SU-DHL-6 (cell line): Measurements from ENCODE around the gene VWA2.

ENCODE experiments used
- H2AFZ ChIP-seq: fragments of 200-600 bp; sonication (generic); 2 replicates; pipeline ENCODE4 v1.6.1; 2014; ENCODE audit warnings: low read depth, mild to moderate bottlenecking, moderate library complexity, mixed read lengths, antibody characterized with exemption, low read length; ENCODE audit not compliant: severe bottlenecking
- H3F3A ChIP-seq: fragments of 200-600 bp; shearing (Covaris generic); 2 replicates; pipeline ENCODE4 v1.6.0; 2016; ENCODE audit warnings: antibody characterized with exemption, mild to moderate bottlenecking; ENCODE audit not compliant: insufficient read depth
- H3K27ac ChIP-seq: fragments of 200-600 bp; sonication (generic); 2 replicates; pipeline ENCODE4 v1.5.1; 2016; ENCODE audit warnings: low read depth, mild to moderate bottlenecking, low read length, moderate library complexity, mixed read lengths
- H3K27me3 ChIP-seq: fragments of 200-600 bp; sonication (generic), shearing (Covaris generic); 2 replicates; pipeline ENCODE4 v1.6.0; 2014; ENCODE audit warnings: mild to moderate bottlenecking, low read length
- H3K36me3 ChIP-seq: fragments of 200-600 bp; sonication (generic); 2 replicates; pipeline ENCODE4 v1.6.1; 2014; ENCODE audit warnings: mild to moderate bottlenecking, low read length, mixed read lengths
- H3K4me2 ChIP-seq: fragments of 300-600, 200-600 bp; shearing (Covaris generic), sonication (generic); 2 replicates; pipeline ENCODE4 v1.6.0; 2014; ENCODE audit warnings: low read length, low read depth, mild to moderate bottlenecking; ENCODE audit not compliant: poor library complexity, severe bottlenecking
- H3K4me3 ChIP-seq: fragments of 200-600 bp; sonication (generic); 2 replicates; pipeline ENCODE4 v1.5.1; 2014; ENCODE audit warnings: antibody characterized with exemption, low read length, mild to moderate bottlenecking, mixed read lengths; ENCODE audit not compliant: insufficient read depth, poor library complexity, severe bottlenecking
- H3K79me2 ChIP-seq: fragments of 200-600 bp; sonication (generic); 2 replicates; pipeline ENCODE4 v1.6.1; 2014; ENCODE audit warnings: mild to moderate bottlenecking, low read length, moderate library complexity; ENCODE audit not compliant: insufficient read depth
- H3K9ac ChIP-seq: fragments of 200-600 bp; sonication (generic); 2 replicates; pipeline ENCODE4 v1.7.0; 2014; ENCODE audit warnings: mild to moderate bottlenecking, low read length
- H3K9me2 ChIP-seq: fragments of 200-600 bp; sonication (generic); replicated peaks from 2 replicates; pipeline ENCODE4 v1.6.1; 2014; ENCODE audit warnings: low read length; ENCODE audit not compliant: insufficient read depth
- H3K9me3 ChIP-seq: fragments of 200-600 bp; sonication (generic); 2 replicates; pipeline ENCODE4 v1.6.1; 2014; ENCODE audit warnings: low read length, mixed read lengths; ENCODE audit not compliant: insufficient read depth
- H4K20me1 ChIP-seq: fragments of 200-600 bp; sonication (generic); 2 replicates; pipeline ENCODE4 v1.6.1; 2014; ENCODE audit warnings: low read depth, mild to moderate bottlenecking, antibody characterized with exemption, low read length, moderate library complexity, mixed read lengths
- EZH2phosphoT487 ChIP-seq: fragments of 200-600 bp; sonication (generic), shearing (Covaris generic); conservative IDR thresholded peaks from 2 replicates; pipeline ENCODE4 v1.6.1; 2018; ENCODE audit warnings: mild to moderate bottlenecking, antibody characterized with exemption, low read length, moderate library complexity, mixed read lengths
- TF ChIP-seq, protein P1 (sequence below): fragments of 200-600 bp; sonication (generic); IDR thresholded peaks from one replicate; pipeline ENCODE4 v1.5.1; 2017; ENCODE audit warnings: antibody characterized with exemption, mild to moderate bottlenecking, low read length, moderate library complexity; ENCODE audit not compliant: insufficient read depth, poor library complexity, severe bottlenecking

The VWA2 gene

GRCh38 chr10:114294549-114294948 is 55.5 kb downstream of the VWA2 start:
- no peak overlapping the region for H3K27ac ChIP-seq

GRCh38 chr10:114295393-114295792 is 56.3 kb downstream of the VWA2 start:
- Histone ChIP-seq H3K9me3 (peaks cover 10% of the 10 kb centered on the region), H3K27me3 (no peaks in the 10 kb centered on the region)

More at GRCh38 chr10:114294549-114294948, 55.5 kb downstream of the VWA2 start:
- Histone ChIP-seq H3K27me3 (no peaks in the 10 kb centered on the region), H3K9ac (no peak overlapping the region), H3K4me2 (no peak overlapping the region), H3K9me3 (peaks cover 10% of the 10 kb centered on the region), H4K20me1 (no peaks in the 10 kb centered on the region), H3K9me2 (no peaks in the 10 kb centered on the region), H2AFZ (no peak overlapping the region), H3K79me2 (no peaks in the 10 kb centered on the region), H3K36me3 (peaks cover 3% of the 10 kb centered on the region; the same call in 1 of the 2 replicates), H3K4me3 (no peak overlapping the region), H3F3A (no peaks in the 10 kb centered on the region)
- TF ChIP-seq, protein P1, sequence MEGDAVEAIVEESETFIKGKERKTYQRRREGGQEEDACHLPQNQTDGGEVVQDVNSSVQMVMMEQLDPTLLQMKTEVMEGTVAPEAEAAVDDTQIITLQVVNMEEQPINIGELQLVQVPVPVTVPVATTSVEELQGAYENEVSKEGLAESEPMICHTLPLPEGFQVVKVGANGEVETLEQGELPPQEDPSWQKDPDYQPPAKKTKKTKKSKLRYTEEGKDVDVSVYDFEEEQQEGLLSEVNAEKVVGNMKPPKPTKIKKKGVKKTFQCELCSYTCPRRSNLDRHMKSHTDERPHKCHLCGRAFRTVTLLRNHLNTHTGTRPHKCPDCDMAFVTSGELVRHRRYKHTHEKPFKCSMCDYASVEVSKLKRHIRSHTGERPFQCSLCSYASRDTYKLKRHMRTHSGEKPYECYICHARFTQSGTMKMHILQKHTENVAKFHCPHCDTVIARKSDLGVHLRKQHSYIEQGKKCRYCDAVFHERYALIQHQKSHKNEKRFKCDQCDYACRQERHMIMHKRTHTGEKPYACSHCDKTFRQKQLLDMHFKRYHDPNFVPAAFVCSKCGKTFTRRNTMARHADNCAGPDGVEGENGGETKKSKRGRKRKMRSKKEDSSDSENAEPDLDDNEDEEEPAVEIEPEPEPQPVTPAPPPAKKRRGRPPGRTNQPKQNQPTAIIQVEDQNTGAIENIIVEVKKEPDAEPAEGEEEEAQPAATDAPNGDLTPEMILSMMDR: no peak
- TF ChIP-seq EZH2phosphoT487: no peak

DNA sequence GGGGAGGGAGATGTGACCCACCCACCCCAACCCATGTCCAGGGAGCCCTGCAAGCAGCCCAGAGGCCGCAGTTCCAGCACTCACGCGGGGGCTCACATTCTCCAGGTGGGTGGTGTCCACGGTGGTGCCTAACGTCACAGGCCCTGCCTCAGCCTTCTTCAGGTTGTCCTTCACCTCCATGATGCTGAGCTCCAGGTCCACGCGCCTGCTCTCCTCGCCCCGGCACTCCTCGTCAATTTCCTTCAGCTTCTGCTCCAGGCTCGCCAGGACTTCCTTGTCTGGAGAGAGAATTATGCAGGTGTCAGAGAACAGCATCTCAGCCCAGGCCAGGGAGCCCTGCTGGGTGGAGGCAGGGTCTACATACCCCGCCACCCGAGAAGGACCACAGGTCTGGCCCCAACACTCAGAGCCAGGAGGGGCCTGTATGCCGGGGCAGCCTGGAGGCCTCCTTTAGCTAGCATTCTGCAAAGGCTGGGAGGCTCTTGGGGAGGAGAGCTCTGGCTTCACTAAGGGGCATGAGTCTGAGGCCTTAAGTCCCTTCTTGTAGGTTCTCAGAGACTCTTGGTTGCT is 58.2 kb downstream of the VWA2 start:
- Histone ChIP-seq H3K9ac (no peak overlapping the region), H3F3A (no peaks in the 10 kb centered on the region), H2AFZ (no peak overlapping the region), H3K27ac (no peak overlapping the region), H3K9me3 (peaks cover 10% of the 10 kb centered on the region), H4K20me1 (no peaks in the 10 kb centered on the region), H3K27me3 (no peaks in the 10 kb centered on the region), H3K79me2 (no peaks in the 10 kb centered on the region), H3K4me3 (no peak overlapping the region), H3K36me3 (peaks cover 3% of the 10 kb centered on the region; the same call in 1 of the 2 replicates), H3K4me2 (no peak overlapping the region), H3K9me2 (no peaks in the 10 kb centered on the region)
- TF ChIP-seq EZH2phosphoT487: no peak
- TF ChIP-seq, protein P1: no peak

More at GRCh38 chr10:114295393-114295792, 56.3 kb downstream of the VWA2 start:
- Histone ChIP-seq H3K4me2 (no peak overlapping the region), H3K9me2 (no peaks in the 10 kb centered on the region), H3K36me3 (peaks cover 3% of the 10 kb centered on the region; the same call in 1 of the 2 replicates), H4K20me1 (no peaks in the 10 kb centered on the region), H3K9ac (no peak overlapping the region), H2AFZ (no peak overlapping the region), H3K4me3 (no peak overlapping the region), H3K27ac (no peak overlapping the region), H3K79me2 (no peaks in the 10 kb centered on the region), H3F3A (no peaks in the 10 kb centered on the region)
- TF ChIP-seq, protein P1: no peak
- no peak for TF ChIP-seq EZH2phosphoT487
